Measurements from ENCODE around the gene EHMT1. TPM values are rescaled to one million over a fixed set of nuclear protein-coding genes. Genes with fewer than 3 reads are reported as not detected.

Gene EHMT1
- total RNA-seq, 2 donors from 2014 or later, result 24.1 to 34.6 TPM

DNA sequence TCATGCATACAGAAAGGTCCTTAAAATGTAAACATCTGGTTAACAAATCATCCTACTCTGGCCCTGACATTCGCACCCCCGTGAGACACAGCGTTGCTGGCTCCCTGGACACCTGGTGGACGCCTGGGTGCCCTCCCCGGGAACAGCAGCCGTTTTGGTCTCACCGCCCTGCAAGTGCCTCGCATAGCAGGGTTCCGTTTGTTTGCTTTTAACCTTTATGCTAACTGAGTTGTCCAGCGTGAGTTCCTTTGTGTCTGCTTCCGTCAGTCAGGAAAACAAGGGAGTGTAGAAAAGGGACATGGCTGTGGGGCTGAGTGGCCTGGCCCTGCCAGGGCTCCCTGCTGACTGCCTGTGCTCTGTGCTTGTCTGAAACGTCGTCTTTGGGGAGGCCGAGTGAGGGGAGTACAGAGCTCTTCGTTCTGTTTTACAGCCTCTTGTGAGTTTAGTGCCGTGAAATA is 166.9 kb downstream of the EHMT1 start:
- TF ChIP-seq, protein P1, sequence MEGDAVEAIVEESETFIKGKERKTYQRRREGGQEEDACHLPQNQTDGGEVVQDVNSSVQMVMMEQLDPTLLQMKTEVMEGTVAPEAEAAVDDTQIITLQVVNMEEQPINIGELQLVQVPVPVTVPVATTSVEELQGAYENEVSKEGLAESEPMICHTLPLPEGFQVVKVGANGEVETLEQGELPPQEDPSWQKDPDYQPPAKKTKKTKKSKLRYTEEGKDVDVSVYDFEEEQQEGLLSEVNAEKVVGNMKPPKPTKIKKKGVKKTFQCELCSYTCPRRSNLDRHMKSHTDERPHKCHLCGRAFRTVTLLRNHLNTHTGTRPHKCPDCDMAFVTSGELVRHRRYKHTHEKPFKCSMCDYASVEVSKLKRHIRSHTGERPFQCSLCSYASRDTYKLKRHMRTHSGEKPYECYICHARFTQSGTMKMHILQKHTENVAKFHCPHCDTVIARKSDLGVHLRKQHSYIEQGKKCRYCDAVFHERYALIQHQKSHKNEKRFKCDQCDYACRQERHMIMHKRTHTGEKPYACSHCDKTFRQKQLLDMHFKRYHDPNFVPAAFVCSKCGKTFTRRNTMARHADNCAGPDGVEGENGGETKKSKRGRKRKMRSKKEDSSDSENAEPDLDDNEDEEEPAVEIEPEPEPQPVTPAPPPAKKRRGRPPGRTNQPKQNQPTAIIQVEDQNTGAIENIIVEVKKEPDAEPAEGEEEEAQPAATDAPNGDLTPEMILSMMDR (IDR thresholded peaks at IDR 0.05), result no peak
- Histone ChIP-seq H3K4me1 (no peaks in the 10 kb centered on the region), H3K27ac (no peak overlapping the region), H3K9me3 (no peaks in the 10 kb centered on the region), H3K27me3 (no peaks in the 10 kb centered on the region), H3K4me3 (no peak overlapping the region), H3K36me3 (peaks cover 45% of the 10 kb centered on the region)
- no peak for DNase-seq (ENCODE audit: low spot score)

DNA sequence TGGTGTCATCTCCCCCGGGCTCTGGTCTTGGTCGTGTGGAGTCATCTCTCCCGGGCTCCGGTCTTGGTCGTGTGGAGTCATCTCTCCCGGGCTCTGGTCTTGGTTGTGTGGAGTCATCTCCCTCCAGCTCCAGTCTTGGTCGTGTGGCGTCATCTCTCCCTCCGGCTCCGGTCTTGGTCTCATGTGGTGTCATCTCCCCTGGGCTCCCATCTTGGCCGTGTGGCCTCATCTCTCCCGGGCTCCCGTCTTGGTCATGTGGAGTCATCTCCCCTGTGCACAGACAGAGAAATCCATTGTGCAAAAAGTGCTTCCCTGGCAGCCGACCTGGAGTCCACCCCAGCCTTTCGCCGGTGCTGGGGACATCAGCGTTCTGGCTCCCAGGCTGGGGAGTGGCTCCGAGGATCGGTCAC is 167.7 kb downstream of the EHMT1 start:
- no peaks in the 10 kb centered on the region for H3K9me3 ChIP-seq
- DNase-seq (ENCODE audit: low spot score), result no peak
- no peaks in the 10 kb centered on the region for H3K4me1 ChIP-seq
- H3K36me3 ChIP-seq, result peaks cover 50% of the 10 kb centered on the region
- H3K4me3 ChIP-seq, result no peak overlapping the region
- TF ChIP-seq, protein P1 (IDR thresholded peaks at IDR 0.05), result no peak
- H3K27me3 ChIP-seq, result no peaks in the 10 kb centered on the region
- no peak overlapping the region for H3K27ac ChIP-seq

DNA sequence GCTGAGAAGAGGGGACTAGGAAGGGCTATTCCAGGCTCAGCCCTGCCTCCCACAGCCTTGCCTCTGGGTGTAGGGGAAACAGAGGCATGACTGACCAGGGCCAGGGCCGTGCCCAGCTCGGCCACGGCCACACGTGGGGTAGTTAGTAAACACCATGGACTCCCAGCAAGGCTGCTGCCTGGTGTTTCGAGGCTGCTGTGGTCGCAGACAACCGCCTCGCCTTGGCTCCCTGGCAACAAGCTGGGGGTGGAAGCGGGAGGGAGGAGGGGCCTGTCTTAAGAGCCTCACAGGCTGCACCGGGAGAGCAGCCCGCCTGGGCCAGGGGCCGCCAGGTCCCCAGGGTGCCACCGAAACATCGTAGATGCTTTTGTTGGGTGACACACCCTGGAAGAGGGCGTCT is 168.6 kb downstream of the EHMT1 start:
- H3K4me1 ChIP-seq, result no peaks in the 10 kb centered on the region
- H3K27me3 ChIP-seq, result no peaks in the 10 kb centered on the region
- no peak overlapping the region for H3K27ac ChIP-seq
- DNase-seq (ENCODE audit: low spot score), result no peak
- peaks cover 50% of the 10 kb centered on the region for H3K36me3 ChIP-seq
- H3K9me3 ChIP-seq, result no peaks in the 10 kb centered on the region
- TF ChIP-seq, protein P1 (IDR thresholded peaks at IDR 0.05), result no peak
- H3K4me3 ChIP-seq, result no peak overlapping the region

DNA sequence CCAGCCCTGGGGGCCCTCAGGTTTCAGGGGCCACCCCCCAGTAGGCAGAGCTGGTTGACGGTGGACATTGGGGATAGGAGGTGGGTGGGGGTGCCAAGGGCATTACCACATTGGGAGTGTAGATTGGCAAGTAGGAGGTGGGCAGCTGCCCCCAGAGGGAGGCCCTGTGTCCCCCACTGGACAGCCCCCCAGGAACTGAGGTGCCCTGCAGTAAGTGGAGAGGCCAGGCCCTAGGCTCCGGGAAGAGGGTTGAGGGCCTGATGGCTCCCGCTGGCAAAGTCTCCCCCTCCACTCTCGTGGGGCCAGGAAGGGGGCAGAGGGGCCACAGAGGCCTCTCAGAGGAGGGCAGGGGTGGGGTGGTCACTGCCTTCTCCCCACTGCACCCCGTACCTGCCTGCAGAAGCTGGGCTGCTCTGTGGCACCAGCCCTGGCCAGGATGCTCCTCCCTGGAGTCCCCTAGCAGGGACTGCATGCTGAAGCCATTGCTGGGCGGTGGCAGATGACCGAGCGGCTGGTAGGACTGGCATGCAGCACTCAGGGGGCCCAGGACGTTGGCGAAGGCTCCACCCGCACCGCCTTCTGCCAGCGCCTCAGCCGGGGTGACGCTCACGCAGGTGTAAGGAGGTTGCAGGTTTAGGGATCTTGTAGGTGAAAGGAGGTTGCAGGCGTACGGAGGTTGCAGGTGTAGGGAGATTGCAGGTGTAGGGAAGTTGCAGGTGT is 169.1 kb downstream of the EHMT1 start:
- H3K27me3 ChIP-seq, result no peaks in the 10 kb centered on the region
- TF ChIP-seq, protein P1 (IDR thresholded peaks at IDR 0.05), result no peak
- H3K36me3 ChIP-seq, result peaks cover 50% of the 10 kb centered on the region
- no peaks in the 10 kb centered on the region for H3K4me1 ChIP-seq
- no peak for DNase-seq (ENCODE audit: low spot score)
- H3K4me3 ChIP-seq, result no peak overlapping the region
- H3K9me3 ChIP-seq, result no peaks in the 10 kb centered on the region
- no peak overlapping the region for H3K27ac ChIP-seq

DNA sequence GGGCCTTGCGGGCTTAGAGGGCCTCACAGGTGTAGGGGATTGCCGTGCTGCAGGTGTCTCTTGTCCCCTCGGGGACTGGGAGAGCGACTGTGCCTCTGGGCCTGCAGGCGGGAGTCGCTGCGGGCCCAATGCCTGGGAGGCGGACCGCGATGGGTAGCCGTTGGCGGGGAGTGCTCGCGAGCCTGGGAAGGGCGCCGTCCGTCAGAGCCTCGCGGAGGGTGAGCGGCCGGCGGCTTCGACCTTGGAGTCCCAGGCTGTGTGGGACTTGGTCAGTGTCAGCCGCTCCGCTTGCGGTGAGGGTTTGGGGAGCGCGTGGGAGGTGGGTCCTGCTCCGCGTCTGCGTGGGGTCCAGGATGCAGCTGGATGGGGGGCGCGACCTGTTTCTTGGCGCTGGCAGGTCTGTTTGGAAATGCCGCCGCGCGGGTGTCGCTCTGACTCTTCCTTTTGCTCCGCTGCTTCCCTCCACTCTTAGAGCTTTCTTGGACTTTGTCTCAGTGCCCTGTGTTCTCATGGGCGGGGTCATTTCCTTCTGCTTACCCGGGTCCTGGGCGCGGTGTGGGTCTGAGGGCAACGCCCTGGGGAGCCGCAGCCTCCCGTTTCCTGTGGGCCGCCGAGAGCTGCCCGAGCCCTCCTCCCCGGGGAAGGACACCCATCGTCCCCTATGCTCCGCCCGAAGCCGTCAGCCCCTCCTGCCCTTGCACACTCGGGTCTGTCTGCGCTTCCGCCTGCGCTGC is 169.9 kb downstream of the EHMT1 start:
- H3K4me3 ChIP-seq, result no peak overlapping the region
- DNase-seq (ENCODE audit: low spot score), result no peak
- peaks cover 50% of the 10 kb centered on the region for H3K36me3 ChIP-seq

More for the DNA sequence above, 169.9 kb downstream of the EHMT1 start:
- Histone ChIP-seq H3K4me1 (no peaks in the 10 kb centered on the region), H3K27ac (no peak overlapping the region), H3K27me3 (no peaks in the 10 kb centered on the region), H3K9me3 (no peaks in the 10 kb centered on the region)
- TF ChIP-seq, protein P1 (IDR thresholded peaks at IDR 0.05), result no peak

Measured in right atrium auricular region (tissue), 2 donors.